Spleen (tissue), 11 donors: Measurements from ENCODE around the gene CBLC. TPM values are rescaled to one million over a fixed set of nuclear protein-coding genes. Genes with fewer than 3 reads are reported as not detected.
"Not testable (repeated sequence)": the region's sequence is repeated elsewhere in the genome, so short reads cannot be mapped to it uniquely, and the experiment has no call there.

Source experiments
- DNase-seq: peaks from one replicate; pipeline ENCODE4 v3.0.0-alpha.2; 2020
- H3K27ac ChIP-seq, 8 donors: fragments of 200-600 bp; sonication (generic) in 7 of 8; 1 replicate in 4 of 8; 2 replicates in 4 of 8; pipeline versions ENCODE4 v1.5.0 to v1.8.0; 2016 to 2021; ENCODE audit warnings: inconsistent platforms in 4 of 8, mild to moderate bottlenecking in 4 of 8, moderate library complexity in 1 of 8
- H3K27me3 ChIP-seq, 7 donors: fragments of 200-600 bp; sonication (generic) in 6 of 7; replicated peaks in 1 of 7; 1 replicate in 4 of 7; 2 replicates in 3 of 7; pipeline versions ENCODE4 v1.5.0 to v1.8.0; 2016 to 2021; ENCODE audit warnings: inconsistent platforms in 3 of 7, mild to moderate bottlenecking in 1 of 7
- H3K36me3 ChIP-seq, 6 donors: fragments of 200-600 bp; sonication (generic) in 5 of 6; 1 replicate in 4 of 6; 2 replicates in 2 of 6; pipeline versions ENCODE4 v1.5.0 to v1.8.0; 2016 to 2021; ENCODE audit warnings: inconsistent platforms in 2 of 6
- H3K4me1 ChIP-seq, 6 donors: fragments of 200-600 bp; sonication (generic) in 5 of 6; 1 replicate in 3 of 6; 2 replicates in 3 of 6; pipeline versions ENCODE4 v1.5.0 to v1.8.0; 2016 to 2021; ENCODE audit warnings: inconsistent platforms in 3 of 6
- H3K4me3 ChIP-seq, 8 donors: fragments of 200-600 bp; sonication (generic) in 7 of 8; 1 replicate in 4 of 8; 2 replicates in 4 of 8; pipeline versions ENCODE4 v1.5.0 to v1.8.0; 2016 to 2021; ENCODE audit warnings: inconsistent platforms in 4 of 8, mild to moderate bottlenecking in 4 of 8, moderate library complexity in 2 of 8
- H3K9me3 ChIP-seq, 8 donors: fragments of 200-600 bp; sonication (generic) in 7 of 8; 1 replicate in 4 of 8; 2 replicates in 4 of 8; pipeline versions ENCODE4 v1.5.0 to v1.8.0; 2016 to 2021; ENCODE audit warnings: inconsistent platforms in 4 of 8
- CTCF ChIP-seq, 11 experiments: fragments of 200-600 bp in 7 of 11; fragments of 450-650 bp in 4 of 11; sonication (generic) in 4 of 11; IDR thresholded peaks in 8 of 11; conservative IDR thresholded peaks in 3 of 11; 1 replicate in 7 of 11; 2 replicates in 4 of 11; pipeline versions ENCODE4 v1.4.0 to v1.8.0; 2016 to 2021; ENCODE audit warnings: antibody characterized with exemption in 11 of 11, inconsistent platforms in 4 of 11, mild to moderate bottlenecking in 1 of 11
- POLR2A ChIP-seq, 3 donors: fragments of 450-650 bp; IDR thresholded peaks; one replicate each; pipeline ENCODE4 v1.5.1; 2017; ENCODE audit warnings: antibody characterized with exemption in 3 of 3, mild to moderate bottlenecking in 1 of 3
- POLR2AphosphoS5 ChIP-seq, 3 donors: sonication (generic); formaldehyde crosslinking; IDR thresholded peaks; one replicate each; pipeline ENCODE4 v1.5.1; 2017; ENCODE audit warnings: antibody characterized with exemption in 3 of 3
- WGBS, 5 donors: extraction: QIAGEN DNeasy Blood & Tissue Kit in 3 of 5; methylation state at CpG; one replicate each; pipeline versions ENCODE4 v1.1.5 to v1.1.7; 2013 to 2018; 5-methylcytosine and 5-hydroxymethylcytosine counted together
- intact Hi-C: fragments of 100-400 bp; cut with DNase I; formaldehyde crosslinking; loops from one replicate; pipeline ENCODE4 v1.15.0; 2023; ENCODE audit warnings: low total_unique reads
- polyA plus RNA-seq, 3 donors: library from polyadenylated mRNA; stranded (reverse); fragments of 200-250 nt; gene quantifications; one replicate each; pipeline ENCODE4 v1.2.1, GENCODE V29; 2013
- total RNA-seq, 7 donors: library from RNA; depleted of rRNA in 3 of 7; stranded (reverse); fragments of >200 nt in 3 of 7; fragmentation: NEBNext Ultra II Directional in 4 of 7; extraction: Animal tissue kit (Norgen Biotek cat#: 25700) in 4 of 7; gene quantifications; one replicate each; pipeline versions ENCODE4 v1.1.0 to v1.2.1, GENCODE V29; 2016 to 2021
- donor health status: healthy with polysubstance abuse.
- donor health status: DM: no; HTN: no; CAD: no; lungs with moderate emphysema.
- donor health status: DM: no; HTN: no; CAD: no.
- donor health status: Bipolar disorder and iron deficiency.
- donor health status: healthy.
- donor health status: DM: no; HTN: no; CAD: no.
- donor health status: DM: yes; HTN: yes; CAD: no.

CBLC gene
- total and polyA plus RNA-seq, 10 donors: not detected

- WGBS, 5 donors: 83 to 88% (median 86%) methylated on average over 3 of the region's 3 CpGs
- TF ChIP-seq POLR2AphosphoS5 (IDR thresholded peaks at IDR 0.05): no peak
- Histone ChIP-seq H3K27me3 (no peaks in the 10 kb centered on the region), H3K4me3 (no peak overlapping the region), H3K27ac (peak overlapping the region in 7 of 8 donors; percentile 67 to 87 (median 75)), H3K36me3 (peaks cover 0 to 10% (median under 1%) of the 10 kb centered on the region in 6 donors), H3K9me3 (peaks cover 0 to 7% (median 0%) of the 10 kb centered on the region in 8 donors), H3K4me1 (peaks cover 3 to 99% (median 59%) of the 10 kb centered on the region in 6 donors)
- DNase-seq: no peak
- intact Hi-C loops: no loop called here
Measured at GRCh38 chr19:44765949-44766335, 11.7 kb upstream of the CBLC start.

DNA sequence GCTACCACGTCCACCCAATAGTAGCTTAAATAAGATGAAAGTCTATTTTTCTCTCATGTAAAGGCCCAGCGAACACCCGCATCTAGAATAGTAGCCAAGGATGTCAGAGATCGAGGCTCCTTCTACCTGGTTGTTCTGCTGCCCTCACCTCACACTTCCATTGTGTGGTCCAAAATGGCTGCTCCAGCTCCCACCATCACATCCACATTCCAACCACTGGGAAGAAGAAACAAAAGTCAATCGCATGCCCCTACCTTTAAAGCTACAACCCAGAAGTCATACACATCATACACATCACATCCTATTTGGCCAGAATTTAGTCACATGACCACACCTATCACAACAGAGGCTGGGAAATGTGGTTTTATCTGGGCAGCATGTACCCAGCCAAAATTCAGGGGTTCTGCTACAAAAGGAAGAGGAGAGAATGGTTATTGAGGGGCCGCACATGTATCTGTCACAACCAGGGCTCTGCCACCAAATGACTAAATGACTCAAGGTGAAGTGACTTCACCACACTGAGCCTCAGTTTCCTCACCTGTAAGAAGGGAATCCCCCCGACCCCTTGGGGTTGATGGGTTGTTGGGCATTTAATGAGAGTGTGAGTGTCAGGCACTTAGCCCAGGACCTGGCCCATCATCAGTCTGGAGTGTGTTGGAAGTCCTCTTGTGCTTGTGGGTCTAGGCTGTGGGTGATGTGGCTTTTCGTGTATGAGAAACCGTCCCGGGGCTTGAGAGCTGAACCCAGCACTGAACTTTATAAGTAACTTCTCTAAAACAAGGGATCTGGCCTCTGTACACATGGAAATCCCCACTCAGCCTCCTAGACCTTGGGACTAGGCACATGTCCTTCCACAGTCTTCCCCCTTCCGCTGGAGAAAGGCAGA is 10.2 kb upstream of the CBLC start:
- WGBS, 5 donors: 61 to 68% (median 63%) methylated on average over 11 of the region's 11 CpGs
- no peaks in the 10 kb centered on the region for H3K27me3 ChIP-seq
- no peak overlapping the region for H3K4me3 ChIP-seq
- H3K4me1 ChIP-seq: peaks cover 3 to 85% (median 56%) of the 10 kb centered on the region in 6 donors
- intact Hi-C loops: no loop called here
- TF ChIP-seq CTCF (IDR thresholded peaks at IDR 0.05 in 8 of 11, conservative IDR thresholded peaks at IDR 0.05 in 3 of 11): no peak
- no peak for TF ChIP-seq POLR2A (IDR thresholded peaks at IDR 0.05)
- TF ChIP-seq POLR2AphosphoS5 (IDR thresholded peaks at IDR 0.05): no peak
- no peaks in the 10 kb centered on the region for H3K36me3 ChIP-seq
- H3K27ac ChIP-seq: peak overlapping the region in 7 of 8 donors; percentile 26 to 86 (median 47)
- no peak for DNase-seq
- peaks cover 0 to 7% (median 0%) of the 10 kb centered on the region in 8 donors for H3K9me3 ChIP-seq

DNA sequence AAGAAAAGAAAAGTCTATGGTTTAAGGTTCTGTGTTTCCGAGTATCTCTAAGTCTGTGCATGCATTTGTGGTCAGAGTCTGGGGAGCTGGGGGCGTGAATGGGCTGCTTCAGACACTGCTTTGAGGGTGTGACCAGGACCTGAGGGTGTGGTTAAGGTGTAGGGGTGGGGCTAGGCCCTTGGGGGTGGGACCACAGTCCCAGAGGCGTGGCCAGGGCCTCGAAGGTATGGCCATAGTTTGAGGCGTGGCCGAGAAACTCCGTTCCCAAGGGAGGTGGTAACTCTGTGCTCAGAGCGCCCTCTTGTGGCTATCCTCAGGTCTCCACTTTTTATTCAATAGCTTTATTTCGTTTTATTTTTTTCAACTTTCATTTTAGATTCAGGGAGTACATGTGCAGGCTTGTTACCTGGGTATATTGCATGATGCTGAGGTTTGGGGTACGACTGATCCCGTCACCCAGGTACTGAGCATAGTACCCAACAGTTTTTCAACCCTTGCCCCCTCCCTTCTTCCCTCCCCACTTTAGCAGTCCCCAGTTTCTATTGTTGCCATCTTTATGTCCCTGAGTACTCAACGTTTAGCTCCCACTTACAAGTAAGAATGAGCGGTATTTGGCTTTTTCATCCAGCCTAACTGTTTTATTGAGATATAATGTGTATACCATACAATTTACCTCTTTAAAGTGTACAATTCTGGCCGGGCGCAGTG is 7.0 kb upstream of the CBLC start:
- no peak for TF ChIP-seq POLR2A (IDR thresholded peaks at IDR 0.05)
- peak; percentile 58 to 98 (median 88) for TF ChIP-seq CTCF (IDR thresholded peaks at IDR 0.05 in 8 of 11, conservative IDR thresholded peaks at IDR 0.05 in 3 of 11)
- TF ChIP-seq POLR2AphosphoS5 (IDR thresholded peaks at IDR 0.05): peak; percentile 65 to 77 (median 70)
- 18 to 20% (median 19%) methylated on average over 15 of the region's 15 CpGs for WGBS, 5 donors
- no peaks in the 10 kb centered on the region for H3K36me3 ChIP-seq
- peaks cover 0 to 53% (median 34%) of the 10 kb centered on the region in 6 donors for H3K4me1 ChIP-seq
- H3K27me3 ChIP-seq: no peaks in the 10 kb centered on the region
- H3K4me3 ChIP-seq: peak overlapping the region in 3 of 8 donors; percentile 7 to 25 (median 16)
- peak overlapping the region in 6 of 8 donors; percentile 20 to 82 (median 66) for H3K27ac ChIP-seq
- intact Hi-C loops: loop anchor here (2.0 kb wide), 1 partner anchor 46 kb away; no protein-coding TSS in a partner anchor
- peaks cover 0 to 7% (median 0%) of the 10 kb centered on the region in 8 donors for H3K9me3 ChIP-seq
- DNase-seq: peak; percentile 99

- H3K27me3 ChIP-seq, H3K27ac ChIP-seq, H3K36me3 ChIP-seq, H3K9me3 ChIP-seq, intact Hi-C loops, DNase-seq, H3K4me3 ChIP-seq: not testable (repeated sequence)
- peaks cover 0 to 38% (median 28%) of the 10 kb centered on the region in 6 donors for H3K4me1 ChIP-seq
- WGBS, 5 donors: 83 to 94% (median 92%) methylated on average over 18 of the region's 18 CpGs
Measured at GRCh38 chr19:44772144-44772543, 5.5 kb upstream of the CBLC start.
